Stimulated activated CD8-positive, alpha-beta memory T cell treated with anti-CD3 and anti-CD28 coated beads, Interleukin-7, amount 100 ng/mL, for 24 hours (primary cell): ENCODE data around the gene GDF15.
"Not testable (repeated sequence)": the region's sequence is repeated elsewhere in the genome, so short reads cannot be mapped to it uniquely, and the experiment has no call there.

ENCODE experiments used
- DNase-seq: peaks from one replicate; pipeline ENCODE4 v3.0.0-alpha.2; 2020; ENCODE audit warnings: low read depth

Gene GDF15

DNA sequence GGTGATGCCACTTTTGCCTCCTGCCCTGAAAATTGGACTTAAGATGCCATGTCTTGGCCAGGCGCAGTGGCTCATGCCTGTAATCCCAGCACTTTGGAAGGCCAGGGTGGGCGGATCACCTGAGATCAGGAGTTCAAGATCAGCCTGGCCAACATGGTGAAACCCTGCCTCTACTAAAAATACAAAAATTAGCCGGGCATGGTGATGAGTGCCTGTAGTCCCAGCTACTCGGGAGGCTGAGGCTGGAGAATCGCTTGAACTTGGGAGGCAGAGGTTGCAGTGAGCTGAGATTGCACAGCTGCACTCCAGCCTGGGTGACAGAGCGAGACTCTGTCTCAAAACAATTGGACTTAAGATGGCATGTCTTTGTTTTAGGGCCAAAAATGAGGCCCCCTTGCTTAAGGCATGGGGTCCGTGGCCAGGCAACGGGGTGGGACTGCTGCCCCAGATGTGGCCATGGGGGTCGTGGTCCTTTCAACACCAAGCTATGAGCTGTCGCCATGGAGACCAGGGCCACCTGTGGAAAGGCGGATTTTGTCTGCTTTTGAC, 21.6 kb upstream of the GDF15 start:
- DNase-seq = not testable (repeated sequence)

- DNase-seq = no peak
These were observed 21.0 kb upstream of the GDF15 start for GRCh38 chr19:18364826-18365528.

- no peak for DNase-seq
These were observed 19.9 kb upstream of the GDF15 start for GRCh38 chr19:18366021-18366435.

DNA sequence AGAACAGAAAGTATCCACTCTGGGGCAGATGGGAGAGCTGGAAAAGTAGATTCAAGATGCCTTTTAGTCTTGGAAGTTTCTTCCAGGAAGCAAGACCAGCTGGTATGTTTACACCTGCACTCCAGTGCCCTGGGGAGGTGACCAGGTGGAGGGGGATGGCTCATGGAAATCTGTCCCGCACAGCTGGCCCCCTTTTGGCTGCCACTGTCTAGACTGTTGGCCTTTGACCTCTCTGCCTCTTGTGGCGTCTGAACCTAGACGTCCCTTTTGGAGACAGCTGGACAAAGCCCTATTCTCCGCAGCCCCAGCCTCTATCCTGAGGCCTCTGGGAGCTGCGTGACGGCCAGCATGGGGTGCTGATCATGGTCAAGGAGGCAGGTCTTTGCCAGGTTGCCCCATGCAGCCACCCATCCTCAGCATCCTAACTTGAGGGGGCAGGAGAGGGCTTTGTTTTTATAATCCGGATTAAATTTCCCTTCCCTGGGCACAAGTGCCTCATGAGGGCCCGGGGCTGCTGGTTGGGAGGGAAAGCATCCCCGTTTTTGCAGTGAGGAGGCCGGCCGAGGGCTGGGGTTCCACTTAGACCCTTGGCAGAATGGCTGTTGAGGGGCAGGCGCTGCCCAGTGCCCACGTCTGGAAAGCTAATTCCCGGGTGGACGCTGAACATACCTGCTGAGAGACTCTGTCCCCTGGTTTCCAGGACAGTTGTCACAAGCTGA, 17.3 kb upstream of the GDF15 start:
- DNase-seq = no peak

GRCh38 chr19:18373407-18373891, 12.5 kb upstream of the GDF15 start:
- no peak for DNase-seq

GRCh38 chr19:18373892-18374629, 11.9 kb upstream of the GDF15 start:
- peak; percentile 20 for DNase-seq

GRCh38 chr19:18377026-18377425, 8.9 kb upstream of the GDF15 start:
- no peak for DNase-seq

DNA sequence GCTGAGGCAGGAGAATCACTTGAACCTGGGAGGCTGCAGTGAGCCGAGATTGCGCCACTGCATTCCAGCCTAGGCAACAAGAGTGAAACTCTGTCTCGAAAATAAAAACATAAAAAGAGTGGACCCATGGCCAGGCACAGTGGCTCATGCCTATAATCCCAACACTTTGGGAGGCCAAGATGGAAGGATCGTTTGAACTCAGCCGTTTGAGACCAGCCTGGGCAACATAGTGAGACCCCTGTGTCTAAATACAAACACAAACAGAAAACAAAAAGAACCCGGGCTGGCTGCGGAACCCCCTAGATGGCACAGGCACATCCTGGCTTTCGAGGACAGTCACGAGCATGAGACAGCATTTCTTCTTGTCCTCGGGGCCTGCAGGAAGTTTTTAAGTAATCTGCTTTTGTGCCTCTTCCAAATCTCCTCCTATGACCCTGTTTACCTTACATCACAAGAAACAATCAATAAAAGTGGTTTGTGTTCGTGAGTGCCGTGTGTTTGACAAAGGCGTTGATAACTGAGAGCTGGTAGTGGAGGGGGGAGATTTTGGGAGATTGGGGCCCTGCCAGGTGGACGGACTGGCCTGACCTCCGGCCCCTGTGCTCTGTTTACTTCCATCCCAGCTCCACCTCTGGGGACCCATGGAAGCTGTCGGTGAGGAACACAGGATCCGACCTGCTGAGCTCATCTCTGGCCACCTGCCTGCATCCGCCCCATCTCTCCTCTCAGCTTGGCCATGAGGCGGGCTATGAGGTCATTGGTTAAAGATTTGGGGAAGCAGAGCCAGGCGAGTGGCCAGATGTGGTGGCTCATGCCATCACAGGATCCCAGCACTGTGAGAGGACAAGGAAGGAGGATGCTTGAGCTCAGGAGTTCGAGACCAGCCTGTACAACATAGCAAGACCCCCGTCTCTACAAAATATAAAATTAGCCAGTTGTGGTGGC, 5.9 kb upstream of the GDF15 start:
- no peak for DNase-seq

- no peak for DNase-seq
These were observed 5.1 kb upstream of the GDF15 start for GRCh38 chr19:18380843-18381242.

GRCh38 chr19:18383622-18384021, 2.3 kb upstream of the GDF15 start:
- not testable (repeated sequence) for DNase-seq

DNA sequence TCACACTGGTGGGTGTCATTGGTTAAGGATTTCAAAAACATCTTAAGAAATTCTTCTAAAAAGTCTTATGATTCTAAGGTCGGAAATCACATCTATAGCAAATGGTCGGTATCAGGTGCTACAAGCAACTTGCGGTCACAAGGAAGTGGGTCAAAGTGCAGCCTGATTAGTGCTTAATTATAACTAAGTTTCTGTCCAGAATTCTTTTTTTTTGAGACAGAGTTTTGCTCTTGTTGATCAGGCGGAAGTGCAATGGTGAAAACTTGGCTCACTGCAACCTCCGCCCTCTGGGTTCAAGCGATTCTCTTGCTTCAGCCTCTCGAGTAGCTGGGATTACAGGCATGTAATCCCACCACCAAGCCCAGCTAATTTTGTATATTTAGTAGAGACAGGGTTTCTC, 1.2 kb upstream of the GDF15 start:
- no peak for DNase-seq

DNA sequence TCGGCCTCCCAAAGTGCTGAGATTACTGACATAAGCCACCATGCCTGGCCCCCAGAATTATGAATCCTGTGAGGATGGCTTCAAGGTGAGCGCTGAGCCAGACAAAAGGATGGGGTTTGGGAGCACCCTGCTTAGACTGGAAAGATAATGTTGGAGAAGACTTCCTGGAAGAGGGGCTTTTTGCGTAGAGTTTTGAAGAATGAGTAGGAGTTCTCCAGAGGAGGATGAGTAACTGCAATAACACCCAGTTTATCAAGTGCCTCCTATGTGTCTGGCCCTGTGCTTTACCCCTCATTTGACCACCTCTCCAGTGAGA, 641 bp upstream of the GDF15 start:
- DNase-seq = no peak

DNA sequence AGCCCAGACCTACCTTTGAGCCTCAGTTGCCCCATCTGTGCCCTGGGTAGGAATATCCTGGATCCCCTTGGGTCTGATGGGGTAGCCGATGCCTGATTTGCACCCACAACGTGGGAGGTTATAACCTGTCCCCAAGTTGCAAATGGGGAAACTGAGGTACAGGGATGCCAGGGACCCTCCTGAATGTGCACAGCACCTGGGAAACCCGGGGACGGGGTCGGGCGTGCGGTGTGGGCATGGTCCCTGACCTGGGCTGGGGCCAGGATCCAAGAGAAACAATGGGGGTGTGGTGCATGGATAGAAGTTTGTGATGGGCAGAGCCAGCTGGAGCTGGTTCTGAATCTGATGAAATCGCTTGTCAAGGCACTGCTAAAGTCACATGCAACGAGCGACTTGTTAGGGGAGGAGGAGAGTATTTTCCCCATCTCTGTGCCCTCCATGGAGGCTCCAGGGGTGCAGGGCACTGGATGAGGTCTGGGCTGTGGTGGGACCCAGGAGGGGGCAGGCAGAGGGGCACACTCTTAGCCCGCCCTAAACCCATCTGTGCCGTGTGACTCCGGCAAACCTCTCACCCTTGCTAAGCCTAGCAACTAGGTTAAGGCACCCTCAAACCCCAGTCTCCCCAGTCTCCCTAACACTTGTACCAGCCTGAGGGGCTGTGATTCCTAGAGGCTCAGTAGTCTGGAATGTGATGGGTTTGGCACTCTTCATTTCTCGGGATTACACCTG, 749 bp downstream of the GDF15 start:
- no peak for DNase-seq

DNA sequence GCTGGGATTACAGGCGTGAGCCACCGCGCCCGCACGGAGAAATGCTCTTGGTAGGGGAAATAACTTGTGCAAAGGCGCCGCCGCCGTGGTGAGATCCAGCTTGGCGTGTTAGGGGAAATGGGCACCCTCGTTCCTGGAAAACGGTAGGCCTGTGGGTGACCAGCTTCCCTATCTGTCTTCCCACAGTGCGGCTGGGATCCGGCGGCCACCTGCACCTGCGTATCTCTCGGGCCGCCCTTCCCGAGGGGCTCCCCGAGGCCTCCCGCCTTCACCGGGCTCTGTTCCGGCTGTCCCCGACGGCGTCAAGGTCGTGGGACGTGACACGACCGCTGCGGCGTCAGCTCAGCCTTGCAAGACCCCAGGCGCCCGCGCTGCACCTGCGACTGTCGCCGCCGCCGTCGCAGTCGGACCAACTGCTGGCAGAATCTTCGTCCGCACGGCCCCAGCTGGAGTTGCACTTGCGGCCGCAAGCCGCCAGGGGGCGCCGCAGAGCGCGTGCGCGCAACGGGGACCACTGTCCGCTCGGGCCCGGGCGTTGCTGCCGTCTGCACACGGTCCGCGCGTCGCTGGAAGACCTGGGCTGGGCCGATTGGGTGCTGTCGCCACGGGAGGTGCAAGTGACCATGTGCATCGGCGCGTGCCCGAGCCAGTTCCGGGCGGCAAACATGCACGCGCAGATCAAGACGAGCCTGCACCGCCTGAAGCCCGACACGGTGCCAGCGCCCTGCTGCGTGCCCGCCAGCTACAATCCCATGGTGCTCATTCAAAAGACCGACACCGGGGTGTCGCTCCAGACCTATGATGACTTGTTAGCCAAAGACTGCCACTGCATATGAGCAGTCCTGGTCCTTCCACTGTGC, 2.4 kb downstream of the GDF15 start:
- DNase-seq = peak; percentile 51

DNA sequence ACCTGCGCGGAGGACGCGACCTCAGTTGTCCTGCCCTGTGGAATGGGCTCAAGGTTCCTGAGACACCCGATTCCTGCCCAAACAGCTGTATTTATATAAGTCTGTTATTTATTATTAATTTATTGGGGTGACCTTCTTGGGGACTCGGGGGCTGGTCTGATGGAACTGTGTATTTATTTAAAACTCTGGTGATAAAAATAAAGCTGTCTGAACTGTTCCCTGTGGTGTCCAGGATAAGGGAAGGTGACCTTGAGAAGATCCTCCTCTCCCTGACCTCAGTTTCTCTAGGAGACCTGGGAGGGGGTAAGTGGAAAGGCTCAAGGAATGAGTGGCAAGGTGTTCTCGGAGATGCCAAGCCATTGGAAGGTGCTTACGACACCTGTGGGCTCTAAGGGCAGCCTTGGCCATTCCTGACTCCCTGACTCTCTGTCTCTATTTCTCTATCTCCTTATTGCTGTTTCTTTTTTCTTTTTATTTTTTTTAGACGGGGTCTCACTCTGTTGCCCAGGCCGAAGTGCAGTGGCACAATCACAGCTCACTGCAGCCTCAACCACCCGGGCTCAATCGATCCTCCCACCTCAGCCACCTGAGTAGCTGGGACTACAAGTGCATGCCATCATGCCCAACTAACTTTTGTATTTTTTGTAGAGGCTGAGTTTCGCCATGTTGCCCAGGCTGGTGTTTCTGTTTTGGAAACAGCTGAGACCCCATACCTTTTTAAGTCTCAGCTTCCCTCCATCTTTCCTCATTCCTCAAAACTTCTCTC, 3.2 kb downstream of the GDF15 start:
- DNase-seq = no peak

DNA sequence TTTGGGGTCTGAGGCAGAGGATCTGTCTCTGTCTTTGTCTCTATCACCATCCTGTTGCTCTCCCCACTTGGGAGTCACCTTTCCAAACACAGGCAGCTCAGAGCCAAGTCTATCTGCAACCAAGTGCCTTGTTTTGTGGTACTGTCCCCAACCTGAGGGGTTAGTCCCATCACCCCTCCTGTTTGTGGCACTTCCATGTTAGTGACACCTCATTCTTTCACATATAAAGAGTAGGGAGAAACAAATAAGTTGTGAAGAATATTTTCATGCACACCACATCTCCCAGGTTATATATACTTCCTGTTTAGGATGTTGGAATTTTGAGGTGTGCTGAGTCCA, 3.7 kb downstream of the GDF15 start:
- no peak for DNase-seq

DNA sequence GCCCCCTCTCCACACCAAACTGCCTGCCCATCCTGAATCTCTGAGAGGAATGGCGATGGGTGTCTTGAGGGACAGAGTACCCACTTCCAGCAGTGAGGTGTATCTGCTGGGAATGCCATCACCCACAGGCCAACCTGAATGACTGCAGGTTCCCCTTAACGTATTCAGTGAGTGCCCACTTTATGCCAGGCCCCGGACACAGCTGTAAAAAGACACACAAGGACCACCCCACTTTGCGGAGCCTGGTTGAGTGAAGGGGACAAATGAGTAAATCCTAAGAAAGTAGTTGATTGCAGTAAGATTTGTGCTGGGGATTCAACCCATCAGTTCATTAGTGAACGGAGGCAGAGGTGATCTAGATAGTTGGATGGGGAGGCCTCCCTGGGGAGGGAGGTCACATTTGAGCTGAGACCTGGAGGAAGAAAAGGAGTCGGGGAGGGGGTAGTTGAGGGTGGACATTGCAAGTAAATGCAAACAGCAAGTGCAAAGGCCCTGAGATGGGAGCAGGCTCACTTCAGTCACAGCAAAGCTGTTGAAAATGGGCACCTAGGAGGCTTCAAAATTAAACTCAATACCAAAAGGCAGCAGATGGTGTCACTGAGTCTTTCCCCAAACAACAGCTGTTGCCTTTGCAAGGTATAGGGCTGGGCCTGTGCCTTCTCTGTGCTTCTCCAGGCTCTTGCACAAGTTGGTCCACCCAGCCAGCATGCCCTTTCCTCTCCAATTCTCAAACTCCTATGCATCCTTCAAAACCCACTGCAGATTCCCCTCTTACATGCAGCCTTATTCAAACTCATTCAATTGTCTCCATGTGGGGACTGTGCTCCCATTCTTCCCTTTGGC, 4.3 kb downstream of the GDF15 start:
- no peak for DNase-seq

GRCh38 chr19:18391509-18392075, 5.6 kb downstream of the GDF15 start:
- no peak for DNase-seq
